Neutrophil (primary cell): ENCODE measurements around the gene TCL1B.

Source experiments
- H3K27ac ChIP-seq: fragments of 200-600 bp; sonication (generic); 2 replicates; pipeline ENCODE4 v1.5.1; 2016; ENCODE audit warnings: mild to moderate bottlenecking, moderate library complexity
- H3K27me3 ChIP-seq: fragments of 200-600 bp; sonication (generic); 2 replicates; pipeline ENCODE4 v1.6.0; 2016; ENCODE audit warnings: mild to moderate bottlenecking
- H3K36me3 ChIP-seq: fragments of 200-600 bp; sonication (generic); 2 replicates; pipeline ENCODE4 v1.5.1; 2017
- H3K4me1 ChIP-seq, 2 experiments: fragments of 200-600 bp in 1 of 2; sonication (generic) in 1 of 2; 1 replicate in 1 of 2; 2 replicates in 1 of 2; pipeline versions ENCODE4 v1.5.1 to v1.6.1; 2013 to 2016; ENCODE audit warnings: low read depth in 1 of 2, low read length in 1 of 2, mild to moderate bottlenecking in 1 of 2, moderate library complexity in 1 of 2; ENCODE audit not compliant: control insufficient read depth in 1 of 2, insufficient read depth in 1 of 2
- H3K4me3 ChIP-seq, 2 experiments: fragments of 200-600 bp in 1 of 2; sonication (generic) in 1 of 2; 1 replicate in 1 of 2; 2 replicates in 1 of 2; pipeline ENCODE4 v1.5.1; 2013 to 2016; ENCODE audit warnings: low read depth in 1 of 2, low read length in 1 of 2, mild to moderate bottlenecking in 1 of 2, moderate library complexity in 1 of 2
- H3K9me3 ChIP-seq: fragments of 200-600 bp; sonication (generic); 2 replicates; pipeline ENCODE4 v1.5.1; 2016
- CTCF ChIP-seq: fragments of 200-600 bp; sonication (generic); IDR thresholded peaks from 2 replicates; pipeline ENCODE4 v1.5.1; 2016; ENCODE audit warnings: antibody characterized with exemption

TCL1B gene

GRCh38 chr14:95668235-95668772 lies 17.9 kb upstream of the TCL1B start:
- TF ChIP-seq CTCF = no peak
- no peaks in the 10 kb centered on the region for H3K4me1 ChIP-seq
- H3K27ac ChIP-seq = no peak overlapping the region
- no peaks in the 10 kb centered on the region for H3K9me3 ChIP-seq
- H3K36me3 ChIP-seq = no peaks in the 10 kb centered on the region
- H3K4me3 ChIP-seq = no peak overlapping the region
- H3K27me3 ChIP-seq = peaks cover 1% of the 10 kb centered on the region

GRCh38 chr14:95674613-95675012 lies 11.6 kb upstream of the TCL1B start:
- no peak for TF ChIP-seq CTCF
- Histone ChIP-seq H3K27me3 (no peaks in the 10 kb centered on the region), H3K4me3 (no peak overlapping the region), H3K9me3 (no peaks in the 10 kb centered on the region), H3K4me1 (no peaks in the 10 kb centered on the region), H3K27ac (no peak overlapping the region), H3K36me3 (no peaks in the 10 kb centered on the region)

GRCh38 chr14:95675486-95675885 lies 10.7 kb upstream of the TCL1B start:
- no peaks in the 10 kb centered on the region for H3K36me3 ChIP-seq
- no peaks in the 10 kb centered on the region for H3K9me3 ChIP-seq
- no peak overlapping the region for H3K4me3 ChIP-seq
- no peaks in the 10 kb centered on the region for H3K4me1 ChIP-seq
- no peak for TF ChIP-seq CTCF
- no peak overlapping the region for H3K27ac ChIP-seq
- no peaks in the 10 kb centered on the region for H3K27me3 ChIP-seq

GRCh38 chr14:95677179-95677835 lies 8.9 kb upstream of the TCL1B start:
- no peaks in the 10 kb centered on the region for H3K9me3 ChIP-seq
- no peak overlapping the region for H3K27ac ChIP-seq
- no peak for TF ChIP-seq CTCF
- no peaks in the 10 kb centered on the region for H3K27me3 ChIP-seq
- H3K4me3 ChIP-seq = no peak overlapping the region
- H3K36me3 ChIP-seq = no peaks in the 10 kb centered on the region
- no peaks in the 10 kb centered on the region for H3K4me1 ChIP-seq

GRCh38 chr14:95679148-95679815 lies 6.9 kb upstream of the TCL1B start:
- Histone ChIP-seq H3K27me3 (no peaks in the 10 kb centered on the region), H3K4me3 (no peak overlapping the region), H3K27ac (no peak overlapping the region), H3K9me3 (no peaks in the 10 kb centered on the region), H3K4me1 (no peaks in the 10 kb centered on the region), H3K36me3 (no peaks in the 10 kb centered on the region)
- no peak for TF ChIP-seq CTCF
